GM18511 (cell line): ENCODE measurements around the gene PIK3C3.
A peak's percentile ranks its signal among the peaks of the same experiment; 100 is the strongest.
"Not testable (repeated sequence)": the region's sequence is repeated elsewhere in the genome, so short reads cannot be mapped to it uniquely, and the experiment has no call there.

Source experiments
- ATAC-seq: cut with Tn5 transposase; IDR thresholded peaks from one replicate; pipeline ENCODE4 v1.9.1; 2021; ENCODE audit warnings: mild to moderate bottlenecking, moderate library complexity; ENCODE audit not compliant: unreplicated experiment

Gene PIK3C3

GRCh38 chr18:41965634-41966255, 10.7 kb downstream of the PIK3C3 start:
- ATAC-seq, result no peak

GRCh38 chr18:41966943-41967342, 11.9 kb downstream of the PIK3C3 start:
- ATAC-seq, result no peak

GRCh38 chr18:41967680-41968079, 12.6 kb downstream of the PIK3C3 start:
- no peak for ATAC-seq

GRCh38 chr18:41969881-41970280, 14.8 kb downstream of the PIK3C3 start:
- no peak for ATAC-seq

GRCh38 chr18:41972067-41972925, 17.3 kb downstream of the PIK3C3 start:
- peak; percentile 47 for ATAC-seq

- peak; percentile 54 for ATAC-seq
Observed at GRCh38 chr18:41973983-41974382, 18.9 kb downstream of the PIK3C3 start.

- peak; percentile 34 for ATAC-seq
Observed at GRCh38 chr18:41974796-41975201, 19.8 kb downstream of the PIK3C3 start.

- ATAC-seq, result no peak
Observed at GRCh38 chr18:41975284-41975683, 20.2 kb downstream of the PIK3C3 start.

- no peak for ATAC-seq
Observed at GRCh38 chr18:41977233-41977632, 22.2 kb downstream of the PIK3C3 start.

- ATAC-seq, result peak; percentile 97
Observed at GRCh38 chr18:41982942-41983660, 28.1 kb downstream of the PIK3C3 start.

- no peak for ATAC-seq
Observed at GRCh38 chr18:41985914-41986313, 30.9 kb downstream of the PIK3C3 start.

- no peak for ATAC-seq
Observed at GRCh38 chr18:41989508-41989907, 34.5 kb downstream of the PIK3C3 start.

- ATAC-seq, result peak; percentile 70
Observed at GRCh38 chr18:41992066-41992465, 37.0 kb downstream of the PIK3C3 start.

- no peak for ATAC-seq
Observed at GRCh38 chr18:41992703-41993102, 37.7 kb downstream of the PIK3C3 start.

- ATAC-seq, result no peak
Observed at GRCh38 chr18:41993151-41993550, 38.1 kb downstream of the PIK3C3 start.

- ATAC-seq, result no peak
Observed at GRCh38 chr18:41996020-41996419, 41.0 kb downstream of the PIK3C3 start.

GRCh38 chr18:41999751-42000150, 44.7 kb downstream of the PIK3C3 start:
- no peak for ATAC-seq

GRCh38 chr18:42001801-42002200, 46.8 kb downstream of the PIK3C3 start:
- no peak for ATAC-seq

GRCh38 chr18:42004653-42005052, 49.6 kb downstream of the PIK3C3 start:
- ATAC-seq, result no peak

GRCh38 chr18:42005782-42006181, 50.7 kb downstream of the PIK3C3 start:
- no peak for ATAC-seq

GRCh38 chr18:42009457-42009856, 54.4 kb downstream of the PIK3C3 start:
- ATAC-seq, result not testable (repeated sequence)

GRCh38 chr18:42011053-42011452, 56.0 kb downstream of the PIK3C3 start:
- peak; percentile 99 for ATAC-seq
